GM10266 (cell line): ENCODE results near the gene DNM3.

Source experiments
- DNase-seq: peaks from one replicate; pipeline ENCODE4 v3.0.0; 2012; ENCODE audit errors: extremely low spot score
- CTCF ChIP-seq: IDR thresholded peaks from 2 replicates; pipeline ENCODE4 v1.5.1; 2012; ENCODE audit warnings: mild to moderate bottlenecking, low read depth; ENCODE audit not compliant: control insufficient read depth, insufficient read depth; ENCODE audit errors: missing control alignments

DNM3 gene

GRCh38 chr1:171841050-171841910, at the start of gene DNM3:
Gene DNM3, plus strand, starts transcription at chr1:171841498. Its CDS starts 159 bp downstream, at chr1:171841657.
- peak; percentile 93 for DNase-seq
- TF ChIP-seq CTCF = no peak

- no peak for TF ChIP-seq CTCF
- DNase-seq = no peak
These were observed 48.5 kb upstream of the DNM3 start for GRCh38 chr1:171792656-171793369.

- no peak for DNase-seq
- no peak for TF ChIP-seq CTCF
These were observed 47.7 kb upstream of the DNM3 start for GRCh38 chr1:171793636-171794035.

- DNase-seq = no peak
- no peak for TF ChIP-seq CTCF
These were observed 47.2 kb upstream of the DNM3 start for GRCh38 chr1:171794085-171794484.

GRCh38 chr1:171796592-171796991, 44.7 kb upstream of the DNM3 start:
- no peak for TF ChIP-seq CTCF

GRCh38 chr1:171798311-171798710, 43.0 kb upstream of the DNM3 start:
- DNase-seq = no peak
- TF ChIP-seq CTCF = no peak

More at GRCh38 chr1:171796592-171796991, 44.7 kb upstream of the DNM3 start:
- no peak for DNase-seq

- DNase-seq = no peak
- TF ChIP-seq CTCF = no peak
These were observed 42.5 kb upstream of the DNM3 start for GRCh38 chr1:171798765-171799164.
